NK-92 treated with Interleukin-12 subunit alpha and Interleukin-12 subunit beta, amount 100 ng/mL, for 24 hours (cell line): ENCODE measurements around the gene SLC38A6.
A peak's percentile ranks its signal among the peaks of the same experiment; 100 is the strongest.

Experiments
- DNase-seq: peaks from one replicate; lab custom pipeline; 2025; lab: John Stamatoyannopoulos, UW

The SLC38A6 gene

DNA sequence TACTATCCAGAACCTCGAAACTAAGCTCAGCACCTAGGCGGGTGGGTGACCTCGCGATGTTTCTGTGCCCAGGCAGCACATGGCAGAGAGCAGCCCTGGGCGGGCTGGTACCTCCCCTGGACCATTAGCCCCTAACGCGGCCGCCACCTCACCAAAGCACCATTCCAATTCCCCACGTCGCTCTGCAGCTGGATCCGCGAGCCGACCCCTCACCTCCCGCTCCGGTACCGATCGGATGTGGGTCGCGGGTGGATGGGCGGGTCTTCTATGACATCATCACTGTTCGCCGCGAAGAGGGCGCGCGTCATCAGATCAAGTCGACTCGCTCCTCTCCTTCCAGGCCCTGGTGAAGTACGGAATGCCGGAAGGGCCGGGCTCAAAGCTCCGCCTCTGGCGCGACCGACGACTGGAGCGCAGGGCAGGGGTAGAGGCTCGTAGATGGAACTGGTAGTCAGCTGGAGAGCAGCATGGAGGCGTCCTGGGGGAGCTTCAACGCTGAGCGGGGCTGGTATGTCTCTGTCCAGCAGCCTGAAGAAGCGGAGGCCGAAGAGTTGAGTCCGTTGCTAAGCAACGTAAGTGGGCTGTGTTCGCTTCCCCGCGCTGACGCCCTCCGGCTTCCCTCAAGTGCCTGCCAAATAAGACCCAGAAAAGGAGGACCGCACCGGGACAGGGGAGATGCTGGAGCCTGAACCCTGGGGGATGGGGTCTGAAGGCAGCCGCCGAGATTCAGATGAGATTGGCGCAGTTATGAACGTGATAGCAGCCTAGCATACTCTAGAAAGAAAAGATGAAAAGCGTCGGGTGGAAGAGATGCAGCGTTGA lies at the start of gene SLC38A6, which contains the start of gene TRMT5:
TSS of gene SLC38A6 (plus strand) at position 435 of the 822 bp plus-strand sequence. CDS start at position 468, 33 bp downstream.
TSS of gene TRMT5 (minus strand) at position 269 of the 822 bp plus-strand sequence. CDS start at position 163, 106 bp downstream.
- DNase-seq: peak; percentile 87

GRCh38 chr14:60933920-60934655 lies 47.0 kb upstream of the SLC38A6 start:
- DNase-seq: no peak

DNA sequence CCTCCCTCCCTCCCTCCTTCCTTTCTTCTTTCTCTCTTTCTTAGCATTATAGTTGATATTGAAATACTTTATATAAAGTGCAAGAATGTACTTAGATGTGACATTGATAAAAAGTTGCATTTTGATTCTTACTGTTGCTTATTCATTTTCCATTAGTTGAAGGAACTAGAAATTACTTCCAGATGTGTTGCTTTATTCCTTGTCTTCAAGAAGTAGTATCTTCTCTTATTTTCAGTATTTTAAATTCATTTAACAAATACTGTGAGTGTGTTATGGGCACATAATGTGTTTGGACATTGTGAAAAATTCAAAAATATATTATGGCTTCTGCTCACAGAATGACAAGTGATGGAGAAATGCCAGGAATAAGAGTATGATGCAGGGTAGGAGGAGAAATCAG lies 45.7 kb upstream of the SLC38A6 start:
- no peak for DNase-seq

DNA sequence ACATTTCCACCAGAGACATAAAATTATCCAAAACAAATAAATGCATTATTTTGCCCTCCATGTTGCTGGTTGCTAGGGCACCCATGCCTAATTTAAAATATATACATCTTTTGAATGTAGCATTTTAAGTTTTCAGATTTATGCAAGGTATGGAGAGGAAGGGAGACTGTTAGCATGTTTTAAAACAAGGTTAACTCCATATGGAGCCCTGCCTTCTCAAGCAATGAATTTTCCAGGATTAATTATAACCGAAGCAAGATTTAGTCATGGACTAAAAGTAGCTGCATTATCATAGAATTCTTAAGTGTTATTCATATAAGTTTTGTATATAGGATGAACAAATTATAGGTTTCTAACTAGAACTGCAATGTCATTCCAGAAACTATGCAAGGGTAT lies 37.4 kb upstream of the SLC38A6 start:
- no peak for DNase-seq

DNA sequence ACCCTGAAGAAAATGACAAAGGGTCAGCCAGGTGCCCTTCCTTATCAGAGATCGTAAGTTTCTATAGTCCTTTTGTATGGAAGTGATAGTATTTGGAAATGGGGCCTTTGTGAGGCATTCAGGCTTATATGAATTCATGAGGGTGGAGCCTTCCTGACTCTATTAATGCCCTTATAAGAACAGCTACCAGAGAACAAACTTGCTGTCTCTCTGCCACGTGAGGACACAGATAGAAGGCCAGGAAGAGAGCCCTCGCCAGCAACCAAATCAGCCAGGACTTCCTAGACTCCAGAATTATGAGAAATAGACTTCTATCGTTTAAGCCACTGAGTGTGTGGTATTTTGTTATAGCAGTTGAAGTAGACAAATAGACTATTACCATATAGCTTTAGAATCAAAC lies 36.8 kb upstream of the SLC38A6 start:
- no peak for DNase-seq

- no peak for DNase-seq
These were observed 35.1 kb upstream of the SLC38A6 start for GRCh38 chr14:60945984-60946383.

DNA sequence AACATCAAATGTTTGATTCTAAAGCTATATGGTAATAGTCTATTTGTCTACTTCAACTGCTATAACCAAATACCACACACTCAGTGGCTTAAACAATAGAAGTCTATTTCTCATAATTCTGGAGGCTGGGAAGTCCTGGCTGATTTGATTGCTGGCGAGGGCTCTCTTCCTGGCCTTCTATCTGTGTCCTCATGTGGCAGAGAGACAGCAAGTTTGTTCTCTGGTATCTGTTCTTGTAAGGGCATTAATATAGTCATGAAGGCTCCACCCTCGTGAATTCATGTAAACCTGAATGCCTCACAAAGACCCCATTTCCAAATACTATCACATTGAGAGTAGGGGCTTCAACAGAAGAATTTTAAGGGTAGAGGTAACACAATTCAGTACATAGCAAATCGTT lies 34.3 kb upstream of the SLC38A6 start:
- no peak for DNase-seq

DNA sequence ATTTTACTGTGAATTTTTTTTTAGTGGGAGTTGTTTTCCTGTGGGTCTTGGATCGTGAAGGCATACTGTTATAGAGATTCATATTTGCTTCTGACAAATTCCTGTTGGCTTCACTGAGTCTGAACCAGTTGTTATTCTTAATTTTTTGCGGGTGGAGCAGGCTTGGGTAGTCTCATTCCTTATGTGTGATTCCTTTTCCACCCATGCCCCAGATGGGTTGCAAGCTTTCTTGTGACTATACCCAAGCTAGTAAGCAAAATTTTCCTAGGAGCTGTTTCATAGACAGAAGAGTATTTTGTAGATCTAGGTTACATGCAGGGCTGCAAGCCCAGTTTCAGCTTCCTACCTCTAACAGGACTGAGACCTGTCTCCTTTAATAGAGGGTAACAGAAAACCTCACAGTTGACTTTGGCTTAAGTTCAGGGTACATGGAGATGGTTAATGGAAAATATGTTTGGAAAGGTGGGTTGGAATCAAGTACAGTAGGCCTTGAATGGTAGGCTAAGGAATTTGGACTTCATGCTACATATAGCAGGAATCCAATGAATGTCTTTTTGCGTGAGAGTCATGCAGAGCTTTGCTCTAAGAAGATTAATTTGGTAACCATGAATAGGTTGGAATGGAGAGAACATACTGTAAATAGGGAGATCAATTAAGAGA lies 29.1 kb upstream of the SLC38A6 start:
- no peak for DNase-seq

DNA sequence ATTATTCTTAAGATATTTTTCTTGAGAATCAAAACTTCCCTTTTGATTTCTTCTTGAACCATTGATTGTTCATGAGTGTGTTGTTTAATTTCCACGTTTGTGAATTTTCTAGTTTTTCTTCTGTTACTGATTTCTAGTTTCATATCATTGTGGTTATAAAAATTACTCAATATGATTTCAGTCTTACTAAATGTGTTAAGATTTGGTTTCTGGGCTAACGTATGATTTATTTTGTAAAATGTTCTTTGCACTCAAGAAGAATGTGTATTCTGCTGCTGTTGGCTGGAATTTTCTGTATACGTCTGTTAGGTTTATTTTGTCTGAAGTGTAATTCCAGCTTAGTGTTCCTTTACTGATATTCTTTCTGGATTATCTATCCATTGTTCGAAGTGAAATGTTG lies 24.8 kb upstream of the SLC38A6 start:
- DNase-seq: no peak

DNA sequence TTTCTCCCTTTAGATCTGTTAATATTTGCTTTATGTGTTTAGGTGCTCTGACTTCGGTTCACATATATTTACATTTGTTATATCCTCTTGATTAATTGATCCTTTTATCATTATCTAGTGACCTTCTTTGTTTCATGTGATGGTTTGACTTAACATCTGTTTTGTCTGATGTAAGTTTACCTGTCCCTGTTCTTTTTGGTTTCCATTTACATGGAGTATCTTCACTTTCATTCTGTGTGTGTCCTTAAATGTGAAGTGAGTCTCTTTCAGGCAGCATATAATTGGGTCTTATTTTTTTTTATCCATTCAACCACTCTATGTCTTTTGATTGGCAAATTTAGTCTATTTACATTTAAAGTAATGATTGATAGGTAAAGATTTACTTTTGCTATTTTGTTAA lies 24.4 kb upstream of the SLC38A6 start:
- DNase-seq: no peak

DNA sequence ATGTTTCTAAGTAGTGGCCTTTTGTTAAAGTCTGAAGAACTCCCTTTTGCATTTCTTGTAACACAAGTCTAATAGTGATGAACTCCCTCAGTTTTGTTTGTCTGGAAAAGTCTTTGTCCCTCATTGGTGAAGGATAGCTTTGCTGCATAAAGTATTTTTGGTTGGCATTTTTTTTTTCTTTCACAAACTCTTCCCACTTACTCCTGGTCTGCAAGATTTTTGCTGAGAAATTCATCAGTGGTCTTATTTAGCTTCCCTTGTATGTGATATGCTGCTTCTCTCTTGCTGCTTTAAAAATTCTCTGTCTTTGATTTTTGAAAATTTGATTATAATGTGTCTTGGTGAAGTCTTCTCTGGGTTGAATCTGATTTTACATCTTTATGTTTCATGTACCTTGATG lies 22.9 kb upstream of the SLC38A6 start:
- DNase-seq: no peak

GRCh38 chr14:60963761-60964160 lies 17.3 kb upstream of the SLC38A6 start:
- no peak for DNase-seq

- no peak for DNase-seq
These were observed 16.1 kb upstream of the SLC38A6 start for GRCh38 chr14:60964904-60965303.

- DNase-seq: no peak
These were observed 15.6 kb upstream of the SLC38A6 start for GRCh38 chr14:60965402-60965801.

- DNase-seq: no peak
These were observed 12.9 kb upstream of the SLC38A6 start for GRCh38 chr14:60968099-60968498.

DNA sequence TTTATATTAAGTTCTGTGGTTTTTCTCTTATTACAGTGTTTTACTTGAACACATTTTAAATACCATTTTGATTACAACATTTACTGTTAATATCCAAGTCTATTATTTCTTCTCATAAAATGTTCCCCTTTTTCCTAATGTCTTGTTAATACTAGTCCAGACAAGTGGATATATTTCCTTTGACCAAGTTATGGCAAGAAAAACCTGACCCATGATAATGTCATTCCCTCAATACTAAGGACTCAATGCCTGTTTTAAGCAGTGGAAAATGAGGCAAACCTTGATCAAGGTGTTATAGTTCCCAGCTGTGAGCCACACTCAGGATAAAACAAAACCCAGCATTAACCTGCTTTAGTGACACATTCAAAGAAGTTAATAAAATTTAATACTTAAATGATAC lies 12.4 kb upstream of the SLC38A6 start:
- DNase-seq: no peak

DNA sequence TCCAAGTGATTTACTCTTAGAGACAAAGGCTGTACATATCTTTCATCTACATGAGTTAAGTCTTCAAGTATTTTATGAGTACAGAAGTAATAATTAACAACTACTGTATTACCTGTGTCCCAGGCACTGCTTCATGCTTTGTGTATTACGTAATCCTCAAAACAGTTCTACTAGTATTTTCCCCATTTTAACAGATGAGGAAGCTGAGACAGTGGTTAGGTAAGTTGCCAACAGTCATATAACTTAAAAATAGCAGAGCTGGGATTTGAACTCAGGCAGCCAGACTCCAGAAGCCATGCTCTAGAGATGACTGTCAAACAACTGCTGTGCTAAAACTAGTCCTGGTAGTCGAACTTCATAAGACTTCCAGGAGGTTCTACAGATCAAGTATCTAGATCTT lies 10.9 kb upstream of the SLC38A6 start:
- DNase-seq: no peak

DNA sequence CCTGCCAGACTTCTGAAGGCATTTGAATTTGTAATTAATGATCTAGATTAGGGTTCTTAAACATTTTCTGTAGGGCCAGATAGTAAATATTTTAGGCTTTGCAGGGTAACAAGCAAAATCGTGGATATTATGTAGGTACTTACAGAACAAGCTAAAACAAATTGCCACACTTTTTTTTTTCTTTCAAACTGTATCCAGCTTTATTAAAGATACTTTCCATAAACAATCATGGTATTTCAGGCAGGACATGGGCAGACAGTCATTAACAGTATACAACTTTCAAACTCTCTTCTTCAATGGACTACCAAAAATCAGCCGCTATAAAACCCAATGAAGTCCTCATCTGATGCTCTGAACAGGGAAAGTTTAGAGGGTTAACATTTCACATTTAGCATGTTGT lies 9.8 kb upstream of the SLC38A6 start:
- DNase-seq: no peak

DNA sequence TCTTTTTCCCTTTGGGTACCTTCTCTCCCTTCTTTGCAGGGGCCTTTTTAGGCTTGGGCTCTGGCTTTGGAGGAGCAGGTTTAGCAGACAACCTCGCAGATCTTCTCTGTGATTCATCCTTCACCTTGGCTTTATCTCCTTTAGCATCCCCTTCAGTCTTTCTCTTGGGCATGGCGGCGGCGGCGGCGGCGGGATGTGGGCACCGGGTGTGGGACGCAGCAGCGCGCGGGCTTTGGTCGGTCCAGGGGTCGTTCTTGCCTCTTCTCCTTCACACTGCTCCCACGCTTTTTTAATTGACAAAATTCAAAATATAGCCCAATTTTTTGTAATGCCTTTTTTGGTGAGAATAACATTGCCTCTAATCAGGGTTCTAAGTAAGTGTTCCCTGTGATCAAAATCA lies 8.8 kb upstream of the SLC38A6 start:
- no peak for DNase-seq

DNA sequence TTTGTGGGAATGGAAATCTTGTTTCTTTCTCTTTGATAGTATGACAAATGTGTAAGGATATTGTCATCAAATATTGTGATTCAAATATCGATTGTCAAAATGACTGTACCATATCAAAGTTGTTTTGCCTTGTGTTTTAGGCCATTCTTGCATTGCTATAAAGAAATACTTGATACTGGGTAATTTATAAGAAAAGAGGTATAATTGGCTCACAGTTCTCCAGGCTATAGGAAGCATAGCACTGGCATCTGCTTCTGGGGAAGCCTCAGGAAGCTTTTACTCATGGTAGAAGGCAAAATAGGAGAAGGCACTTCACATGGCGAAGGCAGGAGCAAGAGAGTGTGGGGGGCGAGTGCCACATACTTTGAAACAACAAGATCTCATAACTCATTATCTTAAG lies 8.0 kb upstream of the SLC38A6 start:
- no peak for DNase-seq

- no peak for DNase-seq
These were observed 6.9 kb upstream of the SLC38A6 start for GRCh38 chr14:60974090-60974651.

DNA sequence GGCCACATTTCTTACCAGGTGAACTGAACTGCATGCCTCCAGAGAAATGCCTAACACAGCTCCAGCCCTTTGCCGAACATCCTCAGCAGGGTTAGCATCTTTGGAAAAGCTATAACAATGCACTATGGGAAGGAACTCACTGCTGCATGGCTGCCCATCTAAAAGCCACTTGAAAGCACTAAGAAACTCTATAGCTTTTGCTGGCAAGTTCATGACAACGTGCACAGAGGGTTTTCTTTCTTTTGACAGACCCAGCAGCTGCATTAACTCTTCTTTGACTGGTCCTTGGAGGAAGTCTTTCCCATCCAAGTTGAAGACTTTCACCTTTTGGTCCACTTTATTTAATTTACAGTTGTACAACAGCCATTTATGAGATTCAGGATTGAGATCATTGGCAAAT lies 5.5 kb upstream of the SLC38A6 start:
- DNase-seq: no peak

DNA sequence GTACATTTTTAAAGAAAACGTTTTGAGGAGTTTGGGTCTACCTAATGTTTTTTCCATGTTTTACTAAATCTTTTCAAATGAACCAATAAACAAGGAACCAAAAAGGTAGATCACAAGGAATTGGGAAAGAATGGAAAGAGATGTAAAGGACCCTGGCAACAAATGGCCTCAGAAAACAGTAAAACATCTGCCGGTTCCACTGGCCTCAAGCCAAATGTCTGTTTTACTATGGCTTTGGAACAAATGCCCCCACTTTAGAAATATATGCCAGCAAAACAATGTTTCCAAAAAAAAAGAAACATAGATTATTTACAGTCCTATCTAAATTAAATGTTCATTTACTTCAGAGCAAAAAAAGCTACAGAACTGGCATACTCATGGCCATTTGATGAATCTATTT lies 3.2 kb upstream of the SLC38A6 start:
- DNase-seq: no peak
